ENCODE data around the gene ADM2.
"Not testable (repeated sequence)": the region's sequence is repeated elsewhere in the genome, so short reads cannot be mapped to it uniquely, and the experiment has no call there.

The ADM2 gene, protein sequence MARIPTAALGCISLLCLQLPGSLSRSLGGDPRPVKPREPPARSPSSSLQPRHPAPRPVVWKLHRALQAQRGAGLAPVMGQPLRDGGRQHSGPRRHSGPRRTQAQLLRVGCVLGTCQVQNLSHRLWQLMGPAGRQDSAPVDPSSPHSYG

DNA sequence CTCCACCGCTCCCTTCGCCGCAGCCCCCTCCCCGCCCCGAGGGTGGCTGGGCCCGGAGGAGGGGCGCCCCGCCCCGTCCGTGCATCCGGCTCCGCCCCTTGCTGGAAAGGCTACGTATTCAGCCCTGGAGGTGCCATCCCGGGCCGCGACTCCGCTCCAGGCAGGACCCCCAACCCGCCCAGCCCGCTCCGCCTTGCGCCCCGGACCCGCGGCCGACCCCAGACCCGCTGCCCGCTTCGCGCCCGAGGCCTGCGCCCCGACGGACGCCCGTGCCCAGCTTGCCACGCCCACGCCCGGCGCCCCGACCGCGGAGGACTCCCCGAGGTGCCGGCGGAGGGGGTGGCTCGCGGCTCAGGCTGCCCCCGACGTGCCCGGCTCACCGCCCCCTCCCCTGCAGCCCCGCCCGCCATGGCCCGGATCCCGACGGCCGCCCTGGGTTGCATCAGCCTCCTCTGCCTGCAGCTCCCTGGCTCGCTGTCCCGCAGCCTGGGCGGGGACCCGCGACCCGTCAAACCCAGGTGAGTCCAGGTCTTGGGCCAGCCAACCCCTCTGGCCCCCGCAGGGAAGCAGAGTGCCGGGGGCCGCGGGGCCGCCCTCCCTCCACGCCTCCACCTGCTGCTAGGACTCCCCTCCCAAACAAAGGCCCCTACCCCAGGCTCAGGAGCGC lies at the start of gene ADM2:
ADM2 (plus strand) TSS at position 104 of the 667 bp plus-strand sequence; CDS start at position 409, 305 bp downstream.
- DNase-seq, result no peak

DNA sequence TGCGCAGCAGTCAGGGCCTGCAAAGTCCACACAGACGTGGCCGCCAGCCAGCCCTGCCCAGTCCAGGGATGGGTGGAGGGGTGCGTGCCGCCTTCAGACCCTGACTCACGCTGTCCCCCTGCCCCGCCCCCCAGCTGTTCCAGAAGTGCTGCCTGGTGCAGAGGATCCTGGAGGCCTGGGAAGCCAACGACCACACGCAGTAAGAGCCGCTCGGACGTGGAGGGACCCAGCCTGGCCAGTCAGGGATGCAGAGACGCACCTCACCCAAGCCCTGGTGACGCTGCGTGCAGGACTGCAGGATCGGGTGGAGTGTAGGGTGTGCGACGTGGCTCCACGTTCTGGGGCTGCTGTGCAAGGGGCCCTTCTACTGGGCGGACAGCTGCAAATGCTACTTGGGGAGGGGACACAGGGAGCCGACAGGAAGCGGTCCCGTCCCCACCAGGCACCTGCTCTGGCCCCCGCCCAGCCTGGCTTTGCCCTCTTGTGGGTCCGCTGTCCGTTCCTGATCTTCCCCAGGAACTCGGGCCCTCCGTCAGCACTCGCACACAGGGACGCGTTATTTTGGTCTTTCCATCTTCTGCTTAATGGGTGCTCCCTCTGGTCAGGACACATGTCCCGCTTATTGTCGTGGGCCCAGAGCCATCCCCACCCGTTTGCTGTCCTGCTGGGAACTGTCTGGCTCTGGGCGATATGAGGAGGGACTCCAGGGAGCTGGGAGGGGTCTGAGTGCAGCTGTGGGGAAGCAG lies 49.0 kb upstream of the ADM2 start:
- DNase-seq, result no peak

DNA sequence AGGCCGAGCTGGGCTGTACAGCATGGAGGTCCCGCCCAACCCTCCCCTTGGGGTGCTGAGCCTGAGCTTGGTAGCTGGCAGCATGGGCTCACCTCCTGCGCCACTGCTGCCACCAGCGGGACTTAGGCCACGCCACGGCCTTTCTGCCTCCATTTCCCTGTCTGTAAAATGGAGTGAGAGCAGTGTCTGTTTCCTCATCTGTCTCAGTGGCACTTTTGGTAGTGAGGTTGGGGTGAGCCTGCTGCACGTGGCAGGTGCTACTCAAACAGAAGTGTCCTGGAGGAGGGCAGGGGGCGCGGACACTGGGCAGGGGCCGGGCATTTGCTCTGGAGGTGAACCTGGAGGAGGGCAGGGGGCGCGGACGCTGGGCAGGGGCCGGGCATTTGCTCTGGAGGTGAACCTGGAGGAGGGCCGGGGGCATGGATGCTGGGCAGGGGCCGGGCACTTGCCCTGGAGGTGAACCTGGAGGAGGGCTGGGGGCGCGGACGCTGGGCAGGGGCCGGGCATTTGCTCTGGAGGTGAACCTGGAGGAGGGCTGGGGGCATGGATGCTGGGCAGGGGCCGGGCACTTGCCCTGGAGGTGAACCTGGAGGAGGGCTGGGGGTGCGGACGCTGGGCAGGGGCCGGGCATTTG lies 48.3 kb upstream of the ADM2 start:
- DNase-seq, result not testable (repeated sequence)

DNA sequence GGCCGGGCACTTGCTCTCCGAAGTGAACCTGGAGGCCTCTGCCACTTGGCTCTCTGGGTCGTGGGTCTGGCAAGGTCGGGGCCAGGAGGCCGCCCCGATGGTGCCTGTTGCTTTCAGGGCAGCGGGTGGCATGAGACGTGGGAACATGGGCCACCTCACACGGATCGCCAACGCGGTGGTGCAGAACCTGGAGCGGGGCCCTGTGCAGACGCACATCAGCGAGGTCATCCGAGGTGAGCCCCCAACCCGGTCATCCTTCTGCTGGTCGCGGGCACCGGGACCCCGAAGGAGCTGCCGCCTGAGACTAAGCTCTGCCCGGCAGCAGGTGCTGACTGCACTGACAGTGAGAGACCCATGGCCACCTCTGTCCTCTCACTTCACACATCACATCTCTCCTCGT lies 46.5 kb upstream of the ADM2 start:
- DNase-seq, result no peak

DNA sequence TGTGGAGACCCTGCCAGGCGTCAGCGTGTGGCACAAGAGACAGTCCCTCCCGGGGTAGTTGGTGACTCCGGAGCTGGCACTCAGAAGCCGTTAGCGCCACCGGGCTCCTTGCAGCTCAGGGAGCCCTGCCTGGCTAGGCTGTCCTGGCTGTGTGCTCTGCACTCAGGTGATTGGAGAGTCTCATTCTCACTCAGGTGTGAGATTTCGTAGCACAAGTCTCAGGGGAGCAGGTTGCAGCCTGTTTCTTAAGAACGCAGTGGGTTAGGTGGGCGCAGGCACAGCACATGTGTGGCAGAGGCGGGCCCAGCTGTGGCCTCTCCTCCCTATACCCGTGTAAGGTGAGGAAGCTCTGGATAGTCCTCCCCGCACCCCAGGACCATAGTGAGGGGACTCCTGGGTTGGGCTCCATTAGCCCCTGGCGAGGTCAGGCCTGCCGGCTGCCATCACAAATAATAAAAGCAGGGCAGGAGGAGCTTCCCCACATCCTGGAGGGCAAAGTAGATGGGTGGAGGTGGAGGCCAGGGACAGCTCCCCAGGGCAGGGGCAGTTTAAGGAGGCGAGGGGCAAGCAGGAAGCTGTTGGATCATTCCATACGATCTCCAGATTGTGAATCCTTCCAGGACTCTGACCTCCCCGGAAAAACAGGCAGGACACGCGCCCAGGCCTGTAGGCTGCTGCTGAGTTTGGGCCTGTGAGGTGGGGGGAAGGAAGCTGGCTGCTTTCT lies 45.9 kb upstream of the ADM2 start:
- DNase-seq, result no peak

DNA sequence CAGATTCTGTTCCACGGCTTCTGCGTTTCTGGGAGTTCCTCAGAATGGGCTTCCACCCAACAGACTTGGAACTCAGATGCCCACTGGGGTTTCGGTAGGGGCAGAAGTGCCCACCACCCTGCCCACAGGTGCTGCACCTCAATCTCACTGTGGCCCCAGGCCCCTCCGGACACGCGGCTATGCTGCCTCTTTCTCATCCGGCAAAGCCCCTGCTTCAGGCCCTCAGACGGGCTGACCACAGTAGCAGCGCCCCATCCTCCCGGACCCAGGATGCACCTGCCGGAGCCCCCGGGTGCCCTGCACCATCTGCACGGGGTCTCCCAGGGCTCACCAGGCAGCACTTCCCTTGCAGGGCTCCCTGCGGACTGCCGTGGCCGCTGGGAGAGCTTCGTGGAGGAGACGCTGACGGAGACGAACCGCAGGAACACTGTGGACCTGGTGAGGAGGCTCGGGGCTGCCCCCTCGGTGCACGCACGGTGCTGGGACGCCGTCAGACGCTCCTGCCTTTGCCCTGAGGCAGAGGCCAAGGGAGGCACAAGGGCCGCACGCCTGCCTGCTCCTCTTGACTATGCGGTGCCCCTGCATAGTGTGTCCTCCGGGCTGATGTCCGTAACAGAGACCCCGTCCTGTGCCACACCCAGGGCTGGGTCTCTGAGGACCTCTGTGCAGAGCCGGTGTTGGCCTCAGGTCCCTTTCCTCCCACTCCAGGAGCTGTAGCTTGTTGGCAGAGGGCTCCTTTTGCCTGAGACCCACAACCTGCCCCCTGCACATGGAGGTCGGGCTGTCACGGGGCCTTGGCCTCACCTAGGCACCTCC lies 45.1 kb upstream of the ADM2 start:
- DNase-seq, result no peak

DNA sequence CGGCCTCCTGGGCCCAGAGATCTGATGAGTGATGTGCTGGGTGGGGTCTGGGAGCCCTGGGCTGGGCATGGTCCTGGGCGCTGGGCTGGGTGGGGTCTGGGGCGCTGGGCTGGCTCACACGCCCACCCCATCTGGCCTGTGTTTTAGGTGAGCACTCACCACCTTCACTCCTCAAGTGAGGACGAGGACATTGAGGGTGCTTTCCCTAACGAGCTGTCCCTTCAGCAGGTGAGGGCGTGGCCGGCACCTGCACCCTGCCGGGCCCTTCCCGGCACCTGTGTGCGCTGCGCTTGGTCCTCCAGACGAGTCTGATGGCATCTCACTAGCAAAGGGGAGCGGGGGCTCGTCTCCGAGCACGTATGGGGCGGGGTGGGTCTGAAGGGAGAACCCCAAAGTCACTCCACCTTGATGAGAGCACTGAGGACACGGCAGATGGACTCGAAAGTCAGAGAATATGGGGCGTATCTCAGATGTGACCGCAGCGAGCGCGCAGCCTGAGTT lies 44.5 kb upstream of the ADM2 start:
- DNase-seq, result no peak

DNA sequence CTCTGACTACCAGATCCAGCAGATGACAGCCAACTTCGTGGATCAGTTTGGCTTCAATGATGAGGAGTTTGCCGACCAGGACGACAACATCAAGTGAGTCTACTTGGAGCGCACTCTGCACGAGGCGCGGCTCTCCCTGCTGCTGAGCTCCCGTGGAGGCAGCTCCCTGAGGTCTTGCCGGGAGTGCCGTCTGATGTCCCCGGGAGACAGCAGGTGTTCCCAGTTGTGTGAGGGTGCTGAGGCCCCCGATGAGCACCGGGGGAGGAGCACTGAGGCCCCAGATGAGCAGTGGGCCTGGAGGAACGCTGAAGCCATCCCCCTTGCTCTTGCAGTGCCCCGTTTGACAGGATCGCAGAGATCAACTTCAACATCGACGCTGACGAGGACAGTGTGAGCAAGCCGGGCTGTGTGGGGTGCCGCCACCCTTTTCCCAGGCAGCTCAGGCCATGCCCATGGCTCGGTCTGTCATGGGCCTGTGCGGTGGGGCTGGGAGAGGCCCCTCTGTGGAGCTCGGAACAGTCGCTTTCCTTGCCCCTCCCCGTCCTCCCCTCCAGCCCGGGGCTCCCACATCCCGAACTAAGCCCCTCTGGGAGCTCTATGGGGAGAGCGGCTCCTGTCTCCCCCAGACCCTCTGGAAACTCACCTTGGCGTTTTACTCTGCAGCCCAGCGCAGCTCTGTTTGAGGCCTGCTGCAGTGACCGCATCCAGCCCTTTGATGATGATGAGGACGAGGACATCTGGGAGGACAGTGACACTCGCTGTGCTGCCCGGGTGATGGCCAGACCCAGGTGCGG lies 43.6 kb upstream of the ADM2 start:
- DNase-seq, result no peak

DNA sequence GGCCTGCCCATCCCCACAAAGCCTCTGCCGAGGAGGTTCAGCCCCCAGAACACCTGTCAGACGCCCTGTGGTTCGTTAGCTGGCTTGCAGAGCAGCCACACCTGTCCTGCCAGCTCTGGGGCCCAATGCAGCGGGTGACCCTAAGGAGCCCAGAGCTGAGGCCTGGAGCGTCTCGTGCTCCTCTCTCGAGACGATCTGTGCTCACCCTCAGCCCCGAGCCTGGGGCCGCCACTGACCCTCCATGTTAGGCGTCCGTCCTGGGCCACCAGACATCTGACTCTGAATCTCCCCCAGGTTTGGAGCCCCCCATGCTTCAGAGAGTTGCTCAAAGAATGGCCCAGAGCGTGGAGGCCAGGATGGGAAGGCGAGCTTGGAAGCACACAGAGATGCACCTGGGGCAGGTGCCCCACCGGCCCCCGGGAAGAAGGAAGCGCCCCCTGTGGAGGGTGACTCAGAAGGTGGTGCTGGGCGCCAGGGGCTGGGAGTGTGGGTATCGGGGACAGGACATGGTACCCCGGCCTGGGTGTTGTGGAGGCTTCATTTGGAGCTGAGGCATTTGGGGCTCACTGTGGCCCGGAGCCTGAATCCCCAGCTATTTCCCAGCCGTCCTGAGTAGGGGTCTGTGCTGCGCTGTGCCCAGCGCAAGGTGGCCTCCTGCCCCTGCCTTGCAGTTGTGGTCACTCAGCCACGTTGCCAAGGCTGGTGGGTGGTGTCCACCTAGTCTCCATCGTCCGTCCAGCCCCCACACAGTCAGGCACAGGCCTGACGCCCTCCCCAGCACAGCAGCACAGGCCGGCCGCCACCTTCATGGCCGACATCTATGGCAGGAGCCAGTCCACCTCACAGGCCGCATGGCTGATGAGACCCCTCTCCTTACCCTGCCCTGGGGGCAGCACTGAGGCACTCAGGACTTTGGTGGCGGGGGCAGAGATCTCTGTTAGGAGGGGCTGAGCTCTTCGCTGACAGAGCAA lies 42.8 kb upstream of the ADM2 start:
- DNase-seq, result no peak

DNA sequence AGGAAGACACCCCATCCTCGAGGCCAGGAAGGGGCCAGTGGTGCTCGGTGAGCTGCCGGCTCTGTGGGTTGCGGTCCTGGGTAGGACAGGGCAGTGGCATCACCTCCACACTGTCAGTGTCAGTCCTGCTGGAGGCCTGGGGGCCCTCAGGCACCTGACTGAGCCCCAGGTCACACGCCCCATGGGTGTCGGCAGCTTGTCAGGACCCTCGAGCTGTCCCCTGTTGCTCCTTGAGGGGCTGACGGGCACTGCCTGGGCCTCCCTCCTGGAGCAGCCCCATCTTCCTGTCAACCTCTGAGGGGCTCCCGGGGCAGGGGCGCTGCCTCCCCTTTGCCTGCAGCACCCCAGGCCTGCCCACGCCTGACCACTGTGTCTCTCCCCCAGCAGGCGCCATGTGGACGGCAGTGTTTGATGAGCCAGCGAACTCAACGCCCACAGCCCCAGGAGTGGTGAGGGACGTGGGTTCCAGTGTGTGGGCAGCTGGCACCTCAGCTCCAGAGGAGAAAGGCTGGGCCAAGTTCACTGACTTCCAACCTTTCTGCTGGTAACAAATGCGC lies 42.0 kb upstream of the ADM2 start:
- no peak for DNase-seq

DNA sequence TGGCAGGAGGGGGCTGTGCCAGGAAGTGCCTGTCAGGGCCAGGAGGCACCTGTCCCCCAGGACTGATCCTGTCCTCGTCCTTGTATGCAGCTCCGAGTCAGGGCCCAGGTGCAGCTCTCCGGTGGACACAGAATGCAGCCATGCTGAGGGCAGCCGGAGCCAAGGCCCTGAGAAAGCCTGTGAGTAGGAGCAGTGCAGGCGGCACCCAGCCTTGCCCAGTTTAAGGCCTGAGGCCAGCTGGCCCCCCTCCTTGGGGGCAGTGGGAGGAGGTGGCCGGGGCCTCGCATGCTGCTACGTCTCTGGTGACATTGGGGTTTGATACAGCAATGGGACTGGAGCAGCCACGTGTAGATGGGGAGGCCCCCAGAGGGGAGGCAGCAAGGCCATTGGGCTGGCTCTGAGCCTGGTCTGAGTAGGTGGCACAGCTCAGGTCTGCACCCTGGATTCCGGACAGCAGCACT lies 41.4 kb upstream of the ADM2 start:
- no peak for DNase-seq

DNA sequence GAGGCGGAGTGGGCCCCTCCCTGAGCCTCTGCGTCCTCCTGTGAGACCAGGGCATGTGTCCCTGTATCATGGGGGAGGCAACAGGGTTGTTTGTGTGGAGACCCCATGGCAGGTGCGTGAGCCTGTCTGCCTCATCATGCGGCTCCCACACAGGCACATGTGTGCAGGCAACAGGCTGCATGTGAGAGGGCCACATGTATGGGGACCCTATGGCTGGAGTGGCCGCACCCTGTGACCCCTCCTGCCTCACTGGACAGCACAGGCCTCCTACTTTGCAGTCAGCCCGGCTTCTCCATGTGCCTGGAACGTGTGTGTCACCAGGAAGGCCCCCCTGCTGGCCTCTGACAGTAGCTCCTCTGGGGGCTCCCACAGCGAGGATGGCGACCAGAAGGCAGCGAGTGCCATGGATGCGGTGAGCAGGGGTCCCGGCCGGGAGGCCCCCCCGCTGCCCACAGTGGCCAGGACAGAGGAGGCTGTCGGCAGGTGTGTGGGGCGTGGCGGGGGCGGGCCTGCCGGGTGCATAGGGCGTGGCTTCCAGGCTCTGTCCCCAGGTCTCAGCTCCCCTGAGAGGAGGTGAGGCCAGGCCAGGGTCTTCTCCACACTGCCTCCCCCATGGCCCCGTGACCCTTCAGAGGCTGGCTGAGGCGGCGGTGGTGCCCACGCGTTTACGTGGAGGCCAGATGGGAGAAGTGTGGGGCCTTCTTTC lies 40.6 kb upstream of the ADM2 start:
- DNase-seq, result no peak

DNA sequence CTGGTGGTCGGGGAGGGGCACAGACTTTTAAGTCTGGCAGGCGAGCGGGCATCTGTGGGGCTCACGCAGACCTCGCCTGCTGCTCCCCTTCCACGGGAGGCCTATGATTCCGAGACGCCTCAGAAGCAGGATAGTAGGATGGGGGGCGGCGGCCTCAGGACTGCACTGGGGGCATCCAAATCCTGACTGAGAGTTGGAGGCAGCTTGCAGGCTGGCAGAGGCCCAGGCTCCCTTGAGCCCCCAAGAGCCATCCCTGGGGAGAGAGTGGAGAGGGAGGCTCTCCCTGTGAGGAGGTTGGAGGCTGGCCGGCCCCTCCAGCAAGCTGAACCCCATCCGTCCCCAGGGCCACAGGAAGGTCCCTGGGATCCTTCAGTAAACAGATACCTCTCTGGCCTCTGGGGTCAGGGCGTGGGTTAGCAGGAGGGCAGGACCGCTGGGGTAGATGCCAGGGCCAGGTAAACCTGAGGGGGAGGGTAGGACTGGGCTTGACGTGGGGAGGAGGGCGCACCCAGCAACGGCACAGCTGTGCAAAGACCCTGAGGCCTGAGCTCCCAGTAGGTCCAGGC lies 39.8 kb upstream of the ADM2 start:
- no peak for DNase-seq

DNA sequence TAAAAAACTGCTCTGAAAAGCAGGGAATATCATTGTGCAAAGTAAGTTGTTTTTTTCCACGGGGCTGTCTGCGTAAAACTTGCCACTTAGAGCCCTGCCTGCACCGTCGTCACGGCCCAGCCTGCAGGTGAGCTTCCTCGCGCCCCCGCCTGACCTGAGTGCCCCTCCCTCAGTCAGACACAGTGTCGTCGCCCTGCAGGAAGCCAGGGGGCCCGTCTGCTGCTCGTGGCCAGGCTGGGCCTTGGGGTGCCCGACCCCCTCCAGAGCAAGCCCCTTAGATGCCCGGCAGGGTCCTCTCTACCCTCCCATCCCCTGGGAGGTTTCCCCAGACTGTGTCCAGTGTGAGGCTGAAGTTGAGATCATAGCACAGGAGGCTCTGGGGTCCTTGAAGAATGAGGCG lies 38.1 kb upstream of the ADM2 start:
- DNase-seq, result no peak

DNA sequence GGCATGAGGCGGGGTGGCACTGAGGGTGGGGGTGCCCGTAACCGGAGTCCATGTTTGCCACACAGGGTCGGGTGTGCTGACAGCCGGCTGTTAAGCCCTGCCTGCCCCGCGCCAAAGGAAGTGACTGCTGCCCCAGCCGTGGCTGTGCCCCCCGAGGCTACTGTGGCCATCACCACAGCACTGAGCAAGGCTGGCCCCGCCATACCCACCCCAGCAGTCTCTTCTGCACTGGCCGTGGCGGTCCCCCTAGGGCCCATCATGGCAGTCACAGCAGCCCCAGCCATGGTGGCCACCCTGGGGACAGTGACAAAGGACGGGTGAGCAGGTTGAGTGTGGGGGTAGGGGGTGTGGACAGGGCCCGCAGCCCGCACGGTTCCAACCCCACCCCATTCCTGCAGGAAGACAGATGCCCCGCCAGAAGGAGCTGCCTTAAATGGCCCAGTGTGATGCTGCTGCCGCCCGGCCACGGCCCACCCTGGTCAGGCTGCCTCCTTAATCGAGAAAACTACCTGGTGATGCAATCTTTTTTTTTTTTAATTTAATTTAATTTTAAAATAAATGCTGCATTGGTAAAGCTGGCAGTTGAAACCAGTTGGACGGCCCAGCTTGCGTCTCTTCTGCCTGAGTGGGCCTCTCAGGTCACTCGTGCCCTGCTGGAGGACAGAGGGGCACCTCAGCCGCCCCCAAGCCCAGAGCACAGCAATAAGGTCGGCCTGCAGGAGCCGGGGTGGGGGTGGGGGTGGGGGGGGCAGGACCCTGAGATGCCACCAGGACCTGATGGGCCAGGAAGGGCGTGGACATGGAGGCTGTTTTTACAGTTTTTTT lies 37.3 kb upstream of the ADM2 start:
- DNase-seq, result no peak

DNA sequence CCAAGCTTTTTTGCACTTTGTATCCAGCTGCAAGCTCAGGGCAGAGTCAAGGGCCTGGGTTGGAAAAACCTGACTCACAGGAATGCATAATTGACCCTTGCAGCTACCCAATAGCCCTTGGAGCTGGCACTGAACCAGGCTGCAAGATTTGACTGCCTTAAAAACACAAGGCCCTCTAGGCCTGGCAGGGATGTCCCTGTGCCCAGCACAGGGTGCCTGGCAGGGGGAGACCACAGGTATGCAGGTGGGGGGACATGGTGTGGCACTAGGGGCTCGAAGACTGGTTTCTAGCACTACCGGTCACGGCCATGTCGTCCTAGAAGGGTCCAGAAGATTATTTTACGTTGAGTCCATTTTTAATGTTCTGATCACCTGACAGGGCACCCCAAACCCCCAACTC lies 36.7 kb upstream of the ADM2 start:
- DNase-seq, result no peak

DNA sequence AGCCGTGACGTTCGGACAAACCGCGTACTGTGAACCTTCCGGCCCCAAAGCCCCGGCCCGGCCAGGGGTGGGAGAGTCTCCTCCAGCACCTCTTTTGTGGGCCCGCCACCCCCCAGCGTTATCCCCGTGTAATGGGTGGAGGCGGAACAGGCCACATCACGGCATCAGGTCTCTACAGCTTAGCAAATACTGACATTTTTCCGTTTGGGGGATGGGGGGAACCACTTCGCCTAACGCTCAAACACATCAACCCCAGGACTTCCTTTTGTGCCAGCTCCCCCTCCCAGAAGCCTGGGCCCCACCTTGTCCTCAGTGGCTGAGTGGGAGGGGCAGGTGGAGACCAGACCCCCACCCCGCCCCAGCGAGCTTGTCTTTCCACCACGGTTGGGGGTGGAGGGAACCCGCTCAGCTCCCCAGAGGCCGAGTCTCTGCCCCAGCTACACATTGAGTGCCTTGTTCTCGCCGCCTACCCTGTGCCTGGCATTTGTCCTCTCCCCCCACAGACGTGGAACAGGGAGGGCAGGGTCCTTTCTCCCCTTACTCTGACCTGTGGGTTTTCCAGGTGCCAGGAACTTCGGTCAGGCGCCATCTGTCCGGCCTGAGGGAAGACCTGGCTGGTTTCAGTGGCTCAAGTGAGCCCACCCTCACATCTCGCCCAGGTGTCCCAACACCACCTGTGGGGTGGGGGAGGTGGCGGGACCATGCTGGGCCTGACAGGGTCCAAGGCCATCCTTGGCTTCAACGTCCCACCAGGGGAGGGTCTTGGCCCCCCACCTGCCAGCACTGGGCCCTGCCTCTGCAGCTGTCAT lies 36.1 kb upstream of the ADM2 start:
- no peak for DNase-seq

All from DMS 273 treated with DMSO at 0.1 percent for 48 hours (cell line).